Stimulated activated CD8-positive, alpha-beta memory T cell treated with anti-CD3 and anti-CD28 coated beads, Interleukin-7, amount 100 ng/mL, for 1 hour (primary cell): ENCODE measurements around the gene NUP210L.

ENCODE experiments used
- DNase-seq, 2 donors: peaks; one replicate each; pipeline ENCODE4 v3.0.0-alpha.2; 2020; ENCODE audit warnings: low read depth in 2 of 2

The NUP210L gene

DNA sequence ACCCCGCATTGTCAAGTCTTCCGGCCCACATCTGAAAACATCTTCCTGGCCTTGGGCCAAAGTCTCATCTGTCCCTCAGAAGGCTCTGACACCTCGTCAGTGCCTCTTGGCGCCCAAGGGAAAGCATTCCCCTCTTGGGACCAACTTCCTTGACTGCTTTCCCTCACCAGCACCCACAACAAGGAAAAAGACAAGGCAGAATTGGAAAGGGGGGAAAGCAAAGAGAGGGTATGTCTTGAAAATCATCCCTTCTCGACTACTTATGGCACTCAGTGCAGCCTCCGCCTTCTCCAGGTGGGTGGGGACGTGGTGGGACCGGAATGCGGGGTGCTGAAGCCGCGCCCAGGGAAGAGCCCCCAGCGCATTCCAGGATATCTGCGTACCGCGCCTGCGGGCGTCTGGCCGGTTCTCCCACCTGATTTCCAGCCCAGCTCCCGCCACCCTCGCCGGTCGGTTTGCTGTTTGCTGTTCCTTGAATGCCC lies 191.0 kb downstream of the NUP210L start:
- DNase-seq: no peak

DNA sequence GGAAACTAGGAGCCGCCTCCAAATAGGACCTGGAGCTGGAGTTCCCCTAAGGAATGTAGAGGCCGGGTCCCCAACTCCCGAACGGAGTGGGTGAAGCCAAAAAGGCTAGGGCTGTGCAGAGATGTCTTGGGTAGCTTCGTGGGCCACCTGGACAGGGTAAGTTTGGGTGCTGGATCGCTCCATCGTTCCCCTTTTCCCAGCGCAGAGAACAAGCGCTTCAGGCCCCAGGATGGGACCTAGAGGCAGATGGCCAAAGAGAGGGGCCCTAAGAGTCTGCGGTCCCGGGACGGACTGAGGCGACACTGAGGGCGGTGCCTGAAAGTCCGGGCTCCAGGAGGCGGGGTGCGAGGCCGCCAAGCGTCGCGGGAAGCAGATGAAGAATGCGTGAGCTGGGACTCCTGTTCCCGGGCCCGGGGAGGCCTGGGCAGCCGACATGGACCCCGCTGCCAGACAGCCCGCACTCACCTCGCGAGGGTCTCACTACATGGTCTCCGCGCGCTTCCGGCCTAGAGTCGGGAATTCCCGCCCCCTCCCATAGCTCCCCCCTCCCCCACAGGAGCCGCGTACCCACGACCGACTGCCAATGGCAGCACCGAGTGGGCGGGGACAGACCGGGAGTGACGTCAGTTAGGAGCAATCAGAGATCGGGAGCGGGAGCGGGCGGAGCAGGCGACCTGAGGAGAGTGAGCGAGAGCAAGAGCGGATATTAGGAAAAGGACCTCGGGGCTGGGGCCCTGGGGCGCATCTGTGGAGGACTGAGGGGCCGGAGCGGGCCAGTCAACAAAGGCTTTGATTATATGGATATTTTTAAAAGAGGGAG lies 191.6 kb downstream of the NUP210L start, which contains the start of gene SLC39A1:
Gene SLC39A1 (minus strand): TSS at position 508 of the 820 bp plus-strand sequence. CDS start 822 bp downstream, outside the sequence.
- DNase-seq: peak; percentile 81 to 92

DNA sequence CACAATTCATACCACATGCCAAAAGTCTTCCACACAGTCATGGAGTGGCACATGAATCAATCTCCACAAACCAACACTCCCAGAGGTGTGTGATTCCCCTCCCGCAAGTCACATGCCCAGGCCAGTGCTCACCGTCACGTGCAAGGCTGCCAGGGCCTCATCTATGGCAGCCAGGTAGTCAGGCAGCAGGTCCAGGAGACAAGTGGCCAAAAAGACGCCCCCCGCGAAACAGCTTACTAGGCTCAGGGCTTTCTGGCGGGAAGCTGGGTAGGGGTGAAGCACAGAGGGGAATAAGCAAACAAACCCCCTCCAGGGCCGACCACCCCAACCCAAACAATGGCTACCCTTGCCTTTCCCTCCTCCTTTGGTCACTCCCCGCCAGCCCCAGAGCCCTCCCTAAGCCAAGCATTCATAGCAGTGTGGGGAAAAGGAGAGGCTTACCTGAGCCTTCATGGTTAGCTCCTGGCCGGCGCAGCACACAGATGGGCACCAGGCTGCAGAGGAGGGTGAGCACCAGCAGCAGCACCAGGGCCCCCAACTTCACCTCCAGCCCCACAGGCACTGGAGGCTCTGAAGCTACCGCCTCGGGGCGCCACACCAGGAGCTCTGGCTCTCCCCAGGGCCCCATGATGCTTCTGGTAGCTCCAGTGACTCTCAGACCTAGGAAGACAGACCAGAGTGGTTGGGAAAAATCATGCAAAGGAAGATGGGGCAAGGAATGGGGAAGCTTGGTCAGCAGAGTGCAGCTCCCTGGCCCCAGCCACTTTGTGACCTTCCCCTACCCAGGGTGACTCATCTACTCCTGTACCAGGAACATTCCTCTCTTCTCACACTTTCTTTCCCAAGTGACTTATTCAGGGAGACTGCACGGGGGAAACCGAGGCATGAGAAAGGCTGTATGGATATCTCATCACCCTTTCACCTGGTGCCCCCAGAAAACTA lies 192.5 kb downstream of the NUP210L start:
- no peak for DNase-seq

DNA sequence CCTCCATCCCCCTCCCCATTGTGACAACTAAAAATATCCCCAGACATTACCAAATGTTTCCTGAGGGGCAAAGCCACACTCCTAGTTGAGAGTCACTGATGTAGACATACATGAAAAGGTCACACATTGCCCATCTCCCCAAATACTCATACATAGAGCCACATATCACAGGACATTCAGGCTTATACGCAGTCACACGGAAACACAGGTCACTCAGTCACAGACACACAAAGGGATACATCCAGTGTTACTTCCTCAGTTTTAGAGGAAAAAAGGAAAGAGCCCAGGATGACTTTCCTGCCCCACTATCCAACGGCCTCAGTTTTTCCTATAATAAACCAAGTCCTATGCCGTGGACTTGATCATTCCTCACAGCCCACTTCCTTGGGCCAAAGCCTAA lies 193.5 kb downstream of the NUP210L start:
- DNase-seq: no peak

DNA sequence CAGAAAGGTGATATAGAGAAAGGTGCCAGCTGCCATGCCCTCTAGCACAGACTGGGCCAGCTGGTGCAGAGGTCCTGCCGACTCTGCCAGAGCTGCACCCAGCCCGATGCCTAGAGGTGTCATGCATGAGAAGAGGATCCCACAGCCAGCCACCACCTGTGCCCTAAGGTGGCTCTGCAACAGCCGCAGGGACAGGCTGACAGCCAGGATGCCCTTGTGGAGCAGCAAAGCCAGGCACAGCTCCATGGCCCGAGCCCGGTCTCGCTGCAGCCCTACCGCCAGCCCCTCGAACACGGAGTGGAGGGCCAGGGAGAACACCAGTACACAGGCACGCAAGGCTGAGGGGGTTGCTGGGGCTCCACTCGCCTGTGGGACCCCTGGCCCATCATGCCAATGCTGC lies 194.7 kb downstream of the NUP210L start:
- no peak for DNase-seq

DNA sequence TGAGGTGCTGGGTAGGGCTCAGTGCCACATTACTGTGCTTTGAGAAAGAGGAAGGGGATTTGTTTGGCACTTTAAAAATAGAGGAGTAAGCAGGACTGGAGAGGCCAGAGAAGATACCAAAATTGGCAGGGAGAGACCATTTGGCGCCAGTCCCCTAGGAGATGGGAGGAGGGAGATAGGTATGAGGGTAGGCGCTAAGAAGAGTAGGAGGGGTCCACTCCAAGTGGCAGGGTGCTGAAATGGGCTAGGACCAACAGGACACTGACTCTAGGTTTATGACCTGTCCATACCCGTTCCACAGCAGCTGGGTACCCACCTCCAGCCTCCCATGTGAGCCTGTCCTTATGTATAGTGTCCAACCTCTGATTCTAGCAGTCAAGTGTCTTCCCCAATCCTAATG lies 195.4 kb downstream of the NUP210L start:
- DNase-seq: no peak

DNA sequence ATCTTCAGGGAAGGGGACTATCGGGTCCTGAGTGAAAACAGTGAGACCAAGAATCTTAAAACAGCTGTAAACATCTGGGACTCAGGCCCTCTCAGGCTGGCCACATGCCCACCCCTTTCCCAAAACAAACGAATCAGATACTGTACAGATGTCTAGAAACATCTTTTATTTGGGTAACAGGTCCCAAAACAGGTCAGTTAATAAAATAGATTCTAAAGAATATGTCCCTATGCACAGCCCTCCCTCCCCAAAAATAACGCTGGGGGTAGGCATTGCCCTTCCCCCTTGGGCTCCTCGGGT lies 196.0 kb downstream of the NUP210L start:
- no peak for DNase-seq

DNA sequence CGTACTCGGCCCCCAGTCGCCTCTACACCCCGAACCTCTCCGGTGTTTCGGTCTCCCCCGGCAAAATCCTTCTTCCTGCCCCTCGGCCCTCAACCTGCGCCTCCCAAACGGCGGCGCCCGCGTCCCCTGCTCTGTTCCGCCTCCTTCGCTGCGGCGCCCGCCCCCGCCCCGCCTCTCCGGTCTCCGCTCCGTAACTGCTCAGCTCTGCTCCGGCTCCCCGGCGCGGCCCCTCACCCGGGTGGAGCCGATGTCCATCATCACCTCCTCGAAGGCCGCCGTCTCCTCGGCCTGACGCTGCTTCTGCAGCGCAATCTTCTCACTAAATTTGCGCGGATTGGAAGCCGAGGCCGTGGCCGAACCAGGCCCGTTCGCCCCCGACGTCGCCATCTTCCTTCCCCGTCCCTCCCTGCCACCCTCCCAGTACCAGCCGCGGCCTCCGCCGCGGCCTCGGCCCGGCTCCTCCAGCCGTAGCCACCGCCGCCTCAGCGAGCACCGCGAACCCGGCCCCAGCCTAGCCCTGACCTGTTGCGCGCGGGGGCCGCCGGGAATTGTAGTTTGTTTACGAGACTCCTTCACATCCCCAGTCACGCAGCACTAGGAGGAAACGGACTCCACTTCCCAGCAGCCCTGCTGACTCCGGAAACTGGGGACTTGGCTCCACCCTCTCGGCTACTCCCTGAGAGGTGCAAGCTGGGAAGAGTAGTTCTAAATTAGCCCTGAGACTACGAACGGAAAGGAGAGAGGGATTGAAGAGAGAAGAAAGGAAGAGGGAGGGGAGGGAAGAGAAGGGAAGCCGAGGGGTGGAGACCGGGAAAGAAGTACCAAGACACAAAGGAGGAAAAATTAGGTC lies 196.5 kb downstream of the NUP210L start, which contains the start of gene CRTC2:
Gene CRTC2 (minus strand): TSS at position 502 of the 850 bp plus-strand sequence. CDS start 115 bp downstream, at position 387.
- peak; percentile 92 to 93 for DNase-seq

DNA sequence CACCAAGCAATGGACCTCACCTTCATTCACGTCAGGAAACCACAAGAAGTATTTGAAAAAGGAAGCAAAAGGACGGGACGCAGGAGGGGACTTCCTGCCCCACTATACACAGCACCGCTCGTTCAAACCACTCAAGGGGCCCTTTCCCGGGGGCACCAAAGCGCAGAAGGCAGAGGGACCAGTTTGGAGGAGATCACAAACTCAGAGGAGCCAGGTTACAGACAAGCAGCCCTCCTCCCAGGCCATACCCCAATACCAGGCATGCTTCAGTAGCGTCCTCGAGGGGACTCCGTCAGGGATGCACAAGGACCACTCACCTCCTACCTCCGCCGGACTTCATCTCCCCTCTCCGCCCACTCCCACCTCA lies 197.1 kb downstream of the NUP210L start:
- DNase-seq: no peak

DNA sequence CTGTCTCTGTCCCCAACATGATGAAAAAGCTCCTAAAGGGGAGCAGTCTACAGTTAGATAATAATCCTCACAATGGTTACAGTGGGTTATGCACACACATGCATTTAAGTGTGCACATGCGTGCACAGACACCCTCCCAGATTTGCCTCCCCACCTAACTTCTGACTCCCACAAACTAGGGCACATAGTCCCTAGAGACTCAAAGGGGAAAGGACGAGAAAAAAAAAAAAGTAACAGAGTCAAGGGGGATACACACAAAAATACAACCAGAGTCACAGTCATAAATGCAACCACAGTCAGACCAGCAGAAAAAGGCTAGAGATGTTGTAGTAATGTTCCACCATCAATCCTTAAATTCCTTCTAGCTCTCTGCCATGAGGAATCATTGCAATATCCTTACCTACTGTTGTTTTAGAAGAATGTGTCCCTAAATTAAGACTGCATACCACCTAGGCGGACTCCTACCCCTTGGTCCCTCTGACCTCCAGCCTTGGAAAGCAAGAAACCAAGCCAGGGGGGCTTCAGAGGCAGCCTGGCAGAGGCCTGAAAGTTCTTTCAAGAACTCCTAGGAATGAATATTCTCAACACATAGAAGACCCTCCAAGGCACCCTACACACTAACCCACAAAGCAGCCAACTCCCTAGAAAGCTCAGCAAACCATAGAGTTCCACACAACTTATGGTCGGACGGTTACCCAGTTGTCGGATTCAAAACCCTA lies 197.7 kb downstream of the NUP210L start:
- DNase-seq: no peak

DNA sequence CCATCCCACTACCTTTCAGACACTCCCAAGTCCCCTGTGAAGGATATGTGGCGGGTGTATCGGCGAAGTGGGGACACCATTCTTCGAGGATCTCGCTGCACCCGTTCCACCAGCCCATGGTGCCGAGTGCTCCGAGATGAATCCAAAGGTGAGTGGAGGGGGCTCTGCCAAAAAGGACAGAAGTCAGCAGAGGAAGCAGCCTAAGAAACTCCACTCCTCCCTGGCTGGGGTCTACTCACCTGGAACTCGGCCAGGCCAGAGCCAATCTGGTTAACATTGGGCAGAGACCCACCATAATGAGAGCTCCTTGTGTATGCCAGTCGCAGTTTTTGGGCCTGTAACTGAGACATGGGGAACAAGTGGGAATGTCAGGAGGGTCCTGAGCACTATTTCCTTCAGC lies 200.0 kb downstream of the NUP210L start:
- DNase-seq: no peak

DNA sequence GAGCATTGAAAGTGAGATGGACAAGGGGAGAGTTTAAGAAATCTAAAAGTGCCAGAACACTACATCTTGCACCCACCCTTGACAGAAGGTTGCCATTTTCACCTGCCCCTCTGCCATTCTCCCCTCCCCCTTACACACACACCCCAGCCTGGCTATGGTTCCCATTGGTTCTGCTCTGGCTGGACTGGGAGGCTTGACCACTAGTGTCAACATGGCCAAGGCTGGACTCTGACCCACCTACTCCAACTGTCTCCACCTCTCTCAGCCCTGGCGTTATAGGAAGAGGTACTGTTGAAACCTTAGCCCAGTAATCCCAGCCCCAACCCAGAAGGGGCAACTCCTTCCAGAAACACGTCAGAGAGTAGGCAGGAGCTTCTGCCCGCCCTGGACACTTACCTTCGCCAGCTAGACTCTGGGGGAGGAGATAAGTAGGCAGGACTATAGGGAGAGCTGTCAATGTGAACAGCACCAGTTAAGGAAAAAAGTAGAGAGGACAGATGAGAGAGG lies 201.0 kb downstream of the NUP210L start:
- DNase-seq: no peak

DNA sequence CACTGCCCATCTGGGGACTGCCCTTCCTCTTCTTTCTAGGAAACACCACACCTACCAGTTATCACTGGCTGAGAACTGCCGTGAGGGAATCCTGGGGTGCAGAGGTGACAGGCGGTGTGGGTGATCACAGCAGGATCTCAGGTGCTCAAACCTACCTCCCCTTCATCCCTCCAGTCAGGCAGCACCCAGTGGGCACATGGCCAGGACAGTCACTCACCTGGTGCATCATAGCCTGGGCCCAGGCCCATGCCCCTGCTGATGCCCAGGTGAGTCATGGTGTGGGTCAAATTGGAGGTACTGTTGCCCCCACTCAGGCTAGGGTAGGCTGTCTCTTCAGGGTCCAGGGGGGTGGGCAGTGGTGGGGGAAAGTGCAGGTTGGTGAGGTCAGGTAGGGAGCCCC lies 203.1 kb downstream of the NUP210L start:
- DNase-seq: no peak

DNA sequence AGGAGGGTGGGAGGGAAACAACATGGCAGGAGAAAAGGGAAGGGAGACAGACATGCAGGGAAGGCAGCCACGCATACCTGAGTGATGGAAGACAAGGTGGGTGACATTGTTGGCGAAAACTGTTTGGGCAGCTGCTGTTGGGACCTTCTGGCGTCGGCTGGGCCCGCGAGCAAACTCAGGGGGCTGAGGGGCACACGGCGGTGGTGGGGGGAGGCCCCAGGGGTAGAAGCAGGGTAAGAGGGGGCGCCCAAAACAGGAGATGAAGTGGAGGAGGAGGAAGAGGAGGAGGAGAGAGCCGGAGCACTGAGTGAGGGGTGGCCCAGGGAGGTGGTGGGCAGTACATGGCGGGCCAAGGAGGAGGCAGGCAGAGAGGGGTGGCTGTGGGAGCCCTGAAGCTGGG lies 203.7 kb downstream of the NUP210L start:
- DNase-seq: no peak

DNA sequence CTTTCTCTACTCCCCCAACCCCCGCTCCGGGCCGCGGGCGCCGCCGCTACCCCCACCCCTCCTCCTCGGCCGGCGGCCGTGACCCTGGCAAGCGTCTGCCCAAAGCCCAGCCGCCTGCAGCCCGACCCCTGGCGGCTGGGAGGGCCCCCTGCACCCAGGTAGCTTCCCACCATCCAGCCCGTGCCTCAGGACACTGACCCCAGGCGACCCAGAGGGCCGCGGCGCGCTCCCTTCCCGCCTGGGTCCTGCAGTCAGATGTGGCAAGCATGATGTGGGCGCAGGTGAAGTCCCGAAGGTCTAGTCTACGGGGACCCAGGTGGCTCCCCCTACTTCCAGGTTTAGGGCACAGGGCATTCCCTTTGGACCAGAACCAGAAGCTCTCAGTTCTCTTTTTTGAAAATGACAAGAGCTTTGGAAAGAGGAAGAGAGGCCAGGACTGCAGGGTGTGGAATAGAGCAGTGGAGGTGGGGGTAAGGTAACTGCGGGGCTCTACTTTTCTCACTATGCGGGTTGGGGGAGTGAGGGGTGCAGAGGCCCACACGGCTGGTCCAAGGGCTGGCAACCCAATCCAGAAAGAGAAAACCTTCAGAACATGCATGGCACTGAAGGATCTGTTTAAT lies 208.1 kb downstream of the NUP210L start, which contains the start of gene DENND4B:
Gene DENND4B (minus strand): TSS at position 97 of the 620 bp plus-strand sequence. CDS start 2,344 bp downstream, outside the sequence.
- peak in 1 of 2 donors; percentile 51 for DNase-seq

DNA sequence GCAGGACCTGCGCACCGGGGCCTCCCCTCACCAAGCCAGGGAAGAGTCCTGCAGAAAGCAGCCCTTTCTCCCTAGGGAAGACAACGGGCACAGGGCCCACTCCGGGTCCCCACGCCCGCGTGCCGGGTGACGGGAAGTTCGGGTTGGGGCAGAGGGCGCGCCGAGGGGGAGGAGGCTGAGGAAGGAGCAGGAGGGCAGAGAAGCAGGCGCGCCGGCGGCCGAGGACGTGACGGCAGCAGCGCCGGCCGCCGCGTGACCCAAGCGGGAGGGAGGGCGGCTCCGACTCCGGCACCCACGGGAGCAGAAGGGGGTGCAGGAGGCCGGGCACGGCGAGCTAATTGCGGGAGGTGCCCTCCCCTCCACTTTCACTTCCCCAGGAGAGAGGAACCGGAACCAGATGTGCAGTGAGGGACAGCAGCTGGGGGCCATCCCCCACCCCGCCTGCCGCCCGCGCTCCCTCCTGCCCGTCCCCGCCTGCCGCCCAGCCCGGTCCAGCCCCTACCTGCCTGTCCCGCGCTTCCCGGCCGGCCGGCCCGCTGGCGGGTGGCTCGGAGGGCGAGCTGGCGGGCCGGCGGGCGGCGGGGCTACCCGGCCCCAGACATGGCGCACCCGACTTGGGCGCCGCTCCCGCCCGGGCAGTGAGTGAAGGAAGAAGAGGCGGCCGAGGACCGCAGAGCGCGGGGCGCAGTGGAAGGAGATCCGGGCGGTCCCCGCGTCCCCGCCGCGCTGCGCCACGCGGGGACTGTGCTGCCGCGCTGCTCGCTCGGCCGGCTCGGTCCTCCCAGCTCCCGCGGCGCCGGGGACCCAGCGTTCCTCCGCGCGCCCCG lies 208.9 kb downstream of the NUP210L start:
- peak; percentile 39 to 42 for DNase-seq

DNA sequence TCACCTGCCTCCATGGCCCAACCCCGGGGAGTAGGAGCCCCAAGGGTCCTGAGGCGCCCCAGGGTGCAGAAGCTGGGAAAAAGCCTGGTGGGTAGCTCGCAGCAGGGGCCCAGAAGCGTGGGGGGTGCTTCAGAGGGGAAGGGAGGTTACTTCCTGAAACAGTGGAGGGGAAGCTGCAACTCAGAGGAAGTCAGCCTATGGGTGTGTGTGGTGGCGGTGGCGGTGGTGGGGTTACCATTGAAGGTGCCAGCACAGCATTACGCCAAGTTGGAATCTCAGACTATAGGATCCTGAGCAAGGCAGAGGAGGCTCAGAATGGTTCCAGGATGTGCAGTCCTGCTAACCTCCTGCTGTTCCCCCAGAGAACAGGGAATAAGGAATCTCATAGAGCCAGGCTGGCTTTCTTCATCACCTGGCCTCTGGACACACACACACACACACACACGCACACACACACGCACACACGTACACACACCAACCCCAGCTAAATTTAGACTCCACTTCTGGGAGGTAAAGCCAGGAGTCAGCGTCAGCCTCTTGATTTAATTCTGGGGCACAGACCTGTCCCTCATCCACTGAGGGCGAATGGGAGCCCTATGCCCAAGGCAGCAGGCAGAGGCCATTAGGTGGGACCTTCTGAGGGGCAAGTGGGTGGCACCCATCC lies 209.6 kb downstream of the NUP210L start:
- peak; percentile 59 to 64 for DNase-seq

DNA sequence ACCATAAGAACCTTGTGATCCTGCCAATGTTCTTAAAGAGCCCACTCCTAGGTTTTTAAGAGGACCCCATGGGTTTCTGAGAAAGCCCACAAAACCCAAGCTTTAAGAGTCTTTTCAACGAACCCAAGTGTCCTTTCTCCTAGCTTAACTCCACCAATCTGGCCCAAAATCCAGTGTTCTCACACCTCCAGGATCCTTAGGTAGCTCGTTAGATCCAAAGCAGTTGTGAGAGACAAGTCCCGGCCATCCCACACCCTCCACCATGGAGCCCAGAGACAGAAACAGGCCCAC lies 210.1 kb downstream of the NUP210L start:
- no peak for DNase-seq
